Breast epithelium (tissue), 4 donors: ENCODE measurements around the gene PPOX. TPM values are rescaled to one million over a fixed set of nuclear protein-coding genes. Genes with fewer than 3 reads are reported as not detected.
A peak's percentile ranks its signal among the peaks of the same experiment; 100 is the strongest.

Experiments used
- DNase-seq, 2 donors: peaks; one replicate each; pipeline ENCODE4 v3.0.0-alpha.2; 2019; ENCODE audit warnings: low spot score in 2 of 2
- H3K27ac ChIP-seq, 2 donors: fragments of 200-600 bp; sonication (generic) in 1 of 2; one replicate each; pipeline ENCODE4 v1.5.1; 2016 to 2019; ENCODE audit warnings: mild to moderate bottlenecking in 1 of 2
- H3K27me3 ChIP-seq, 2 donors: fragments of 200-600 bp; sonication (generic) in 1 of 2; one replicate each; pipeline versions ENCODE4 v1.5.1 to v1.6.0; 2017 to 2019; ENCODE audit warnings: control low read depth in 1 of 2, mild to moderate bottlenecking in 1 of 2
- H3K36me3 ChIP-seq: fragments of 200-600 bp; one replicate; pipeline ENCODE4 v1.5.1; 2019
- H3K4me1 ChIP-seq, 2 donors: fragments of 200-600 bp; sonication (generic); one replicate each; pipeline ENCODE4 v1.5.1; 2016 to 2019; ENCODE audit warnings: control low read depth in 1 of 2
- H3K4me3 ChIP-seq, 3 donors: fragments of 200-600 bp; sonication (generic); 1 replicate in 2 of 3; 2 replicates in 1 of 3; pipeline ENCODE4 v1.5.1; 2016 to 2019; ENCODE audit warnings: mild to moderate bottlenecking in 3 of 3, moderate library complexity in 2 of 3
- H3K9me3 ChIP-seq, 2 donors: fragments of 200-600 bp; sonication (generic) in 1 of 2; one replicate each; pipeline ENCODE4 v1.5.1; 2016 to 2019; ENCODE audit warnings: control low read depth in 1 of 2
- CTCF ChIP-seq, 3 donors: fragments of 450-650 bp; IDR thresholded peaks; one replicate each; pipeline ENCODE4 v1.5.1; 2016 to 2017; ENCODE audit warnings: antibody characterized with exemption in 3 of 3, mild to moderate bottlenecking in 3 of 3, moderate library complexity in 3 of 3
- POLR2A ChIP-seq: fragments of 450-650 bp; IDR thresholded peaks from one replicate; pipeline ENCODE4 v1.6.1; 2016; ENCODE audit warnings: antibody characterized with exemption, mild to moderate bottlenecking, moderate library complexity
- POLR2AphosphoS5 ChIP-seq, 3 donors: sonication (generic); formaldehyde crosslinking; IDR thresholded peaks; one replicate each; pipeline ENCODE4 v1.6.1; 2017; ENCODE audit warnings: antibody characterized with exemption in 3 of 3
- intact Hi-C: fragments of 100-400 bp; cut with DNase I; formaldehyde crosslinking; loops from one replicate; pipeline ENCODE4 v1.15.1; 2023; ENCODE audit warnings: low total_unique reads
- total RNA-seq, 3 donors: library from RNA; depleted of rRNA; stranded (reverse); fragments of >200 nt; gene quantifications; one replicate each; pipeline ENCODE4 v1.1.0, GENCODE V29; 2016

Gene PPOX
- total RNA-seq, 3 donors from 2014 or later = 19.5 to 26.8 (median 25.2) TPM

DNA sequence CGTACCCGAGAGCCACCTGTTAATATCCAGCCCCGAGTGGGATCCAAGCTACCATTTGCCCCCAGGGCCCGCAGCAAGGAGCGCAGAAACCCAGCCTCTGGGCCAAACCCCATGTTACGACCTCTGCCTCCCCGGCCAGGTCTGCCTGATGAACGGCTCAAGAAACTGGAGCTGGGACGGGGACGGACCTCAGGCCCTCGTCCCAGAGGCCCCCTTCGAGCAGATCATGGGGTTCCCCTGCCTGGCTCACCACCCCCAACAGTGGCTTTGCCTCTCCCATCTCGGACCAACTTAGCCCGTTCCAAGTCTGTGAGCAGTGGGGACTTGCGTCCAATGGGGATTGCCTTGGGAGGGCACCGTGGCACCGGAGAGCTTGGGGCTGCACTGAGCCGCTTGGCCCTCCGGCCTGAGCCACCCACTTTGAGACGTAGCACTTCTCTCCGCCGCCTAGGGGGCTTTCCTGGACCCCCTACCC is 5.5 kb upstream of the PPOX start:
- H3K27me3 ChIP-seq = no peaks in the 10 kb centered on the region
- no peaks in the 10 kb centered on the region for H3K36me3 ChIP-seq
- H3K9me3 ChIP-seq = no peaks in the 10 kb centered on the region
- no peak for DNase-seq
- intact Hi-C loops = no loop called here
- H3K4me3 ChIP-seq = peak overlapping the region in 1 of 3 donors; percentile 77
- peaks cover 4 to 14% of the 10 kb centered on the region in 2 donors for H3K4me1 ChIP-seq
- peak overlapping the region in 1 of 2 donors; percentile 87 for H3K27ac ChIP-seq
- no peak for TF ChIP-seq POLR2AphosphoS5 (IDR thresholded peaks at IDR 0.05)
- TF ChIP-seq CTCF (IDR thresholded peaks at IDR 0.05) = no peak
- TF ChIP-seq POLR2A = no peak

GRCh38 chr1:161161652-161162051 is 4.6 kb upstream of the PPOX start:
- H3K27me3 ChIP-seq = no peaks in the 10 kb centered on the region
- DNase-seq = no peak
- intact Hi-C loops = no loop called here
- no peaks in the 10 kb centered on the region for H3K36me3 ChIP-seq
- peaks cover 4 to 14% of the 10 kb centered on the region in 2 donors for H3K4me1 ChIP-seq
- H3K27ac ChIP-seq = peak overlapping the region in 1 of 2 donors; percentile 37
- no peaks in the 10 kb centered on the region for H3K9me3 ChIP-seq
- no peak for TF ChIP-seq POLR2A
- TF ChIP-seq POLR2AphosphoS5 (IDR thresholded peaks at IDR 0.05) = no peak
- no peak for TF ChIP-seq CTCF (IDR thresholded peaks at IDR 0.05)
- no peak overlapping the region for H3K4me3 ChIP-seq

GRCh38 chr1:161162052-161162451 is 4.2 kb upstream of the PPOX start:
- no peak for DNase-seq
- Histone ChIP-seq H3K9me3 (no peaks in the 10 kb centered on the region), H3K27ac (peak overlapping the region in 1 of 2 donors; percentile 27), H3K27me3 (no peaks in the 10 kb centered on the region), H3K4me3 (no peak overlapping the region), H3K36me3 (no peaks in the 10 kb centered on the region), H3K4me1 (peaks cover 4 to 17% of the 10 kb centered on the region in 2 donors)
- TF ChIP-seq CTCF (IDR thresholded peaks at IDR 0.05) (no peak), POLR2A (no peak)
- intact Hi-C loops = no loop called here

DNA sequence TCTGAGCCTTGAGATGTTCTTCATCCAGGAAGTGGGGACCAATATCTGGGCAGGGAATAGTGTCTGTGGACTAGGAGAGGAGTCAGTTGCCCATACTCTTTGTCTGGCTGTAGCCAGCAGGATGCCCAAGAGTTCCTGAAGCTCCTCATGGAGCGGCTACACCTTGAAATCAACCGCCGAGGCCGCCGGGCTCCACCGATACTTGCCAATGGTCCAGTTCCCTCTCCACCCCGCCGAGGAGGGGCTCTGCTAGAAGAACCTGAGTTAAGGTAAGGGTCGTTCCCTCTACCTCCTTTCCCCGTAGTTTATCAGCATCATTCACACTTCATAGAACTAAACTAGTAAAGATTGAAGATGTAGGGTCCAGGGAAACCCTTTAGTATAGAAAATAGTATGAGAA is 3.4 kb upstream of the PPOX start:
- DNase-seq = no peak
- peak overlapping the region in 1 of 2 donors; percentile 27 for H3K27ac ChIP-seq
- TF ChIP-seq POLR2A = no peak
- no peak for TF ChIP-seq CTCF (IDR thresholded peaks at IDR 0.05)
- TF ChIP-seq POLR2AphosphoS5 (IDR thresholded peaks at IDR 0.05) = no peak
- H3K9me3 ChIP-seq = no peaks in the 10 kb centered on the region
- H3K27me3 ChIP-seq = no peaks in the 10 kb centered on the region
- no peak overlapping the region for H3K4me3 ChIP-seq
- intact Hi-C loops = no loop called here
- no peaks in the 10 kb centered on the region for H3K36me3 ChIP-seq
- H3K4me1 ChIP-seq = peaks cover 4 to 18% of the 10 kb centered on the region in 2 donors

- Histone ChIP-seq H3K27ac (peak overlapping the region; percentile 8 to 93), H3K9me3 (no peaks in the 10 kb centered on the region), H3K27me3 (no peaks in the 10 kb centered on the region), H3K4me1 (peaks cover 4 to 18% of the 10 kb centered on the region in 2 donors), H3K36me3 (no peaks in the 10 kb centered on the region), H3K4me3 (no peak overlapping the region)
- intact Hi-C loops = no loop called here
- TF ChIP-seq CTCF (IDR thresholded peaks at IDR 0.05) (no peak), POLR2AphosphoS5 (IDR thresholded peaks at IDR 0.05) (no peak), POLR2A (no peak)
- no peak for DNase-seq
Measured at GRCh38 chr1:161163793-161164192, 2.4 kb upstream of the PPOX start.
